Stimulated activated naive CD4-positive, alpha-beta T cell (primary cell): ENCODE results near the gene ANKRD63.

Experiments
- DNase-seq, 6 experiments: peaks; one replicate each; lab custom pipeline; 2025; lab: John Stamatoyannopoulos, UW

ANKRD63 gene

DNA sequence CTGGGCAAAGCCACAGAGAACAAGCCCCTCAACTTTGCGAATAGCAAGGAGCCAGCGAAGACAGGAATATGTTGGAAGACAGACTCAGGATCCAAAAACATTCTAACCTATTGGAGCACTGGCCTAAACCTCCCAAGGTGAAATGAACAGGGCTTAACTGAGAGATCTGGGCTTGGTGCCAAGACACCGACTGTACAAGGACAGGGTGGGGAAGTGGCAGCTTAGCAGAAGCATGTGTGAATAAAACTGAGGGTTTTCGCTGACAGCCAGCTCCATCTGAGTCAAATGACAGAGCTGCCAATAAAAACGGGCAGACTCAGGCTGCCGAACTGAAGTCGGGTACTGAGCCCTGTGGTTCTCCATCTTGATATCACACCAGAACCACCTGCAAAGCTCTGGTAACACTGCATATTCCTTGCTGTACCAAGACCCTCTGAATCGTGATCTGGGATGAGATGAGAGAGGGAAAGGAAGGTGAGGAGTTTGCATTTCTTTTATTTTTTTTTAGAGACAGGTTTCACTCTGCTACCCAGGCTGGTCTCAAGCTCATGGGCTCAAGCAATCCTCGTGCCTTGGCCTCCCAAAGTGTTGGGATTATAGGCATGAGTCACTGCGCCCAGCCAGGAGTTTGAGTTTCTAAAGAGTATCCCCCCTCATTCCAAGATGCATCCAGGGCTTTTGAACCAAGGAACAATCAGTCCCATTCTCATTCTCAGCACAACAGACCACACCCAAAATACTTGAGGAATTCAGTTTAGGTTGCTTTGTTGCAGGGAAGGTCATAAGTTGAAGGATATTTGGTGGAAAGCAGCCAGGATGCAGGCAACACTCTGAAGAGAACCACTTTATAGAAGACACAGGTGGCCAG lies 30.9 kb upstream of the ANKRD63 start:
- peak in 5 of 6 experiments; percentile 6 to 62 (median 30) for DNase-seq

DNA sequence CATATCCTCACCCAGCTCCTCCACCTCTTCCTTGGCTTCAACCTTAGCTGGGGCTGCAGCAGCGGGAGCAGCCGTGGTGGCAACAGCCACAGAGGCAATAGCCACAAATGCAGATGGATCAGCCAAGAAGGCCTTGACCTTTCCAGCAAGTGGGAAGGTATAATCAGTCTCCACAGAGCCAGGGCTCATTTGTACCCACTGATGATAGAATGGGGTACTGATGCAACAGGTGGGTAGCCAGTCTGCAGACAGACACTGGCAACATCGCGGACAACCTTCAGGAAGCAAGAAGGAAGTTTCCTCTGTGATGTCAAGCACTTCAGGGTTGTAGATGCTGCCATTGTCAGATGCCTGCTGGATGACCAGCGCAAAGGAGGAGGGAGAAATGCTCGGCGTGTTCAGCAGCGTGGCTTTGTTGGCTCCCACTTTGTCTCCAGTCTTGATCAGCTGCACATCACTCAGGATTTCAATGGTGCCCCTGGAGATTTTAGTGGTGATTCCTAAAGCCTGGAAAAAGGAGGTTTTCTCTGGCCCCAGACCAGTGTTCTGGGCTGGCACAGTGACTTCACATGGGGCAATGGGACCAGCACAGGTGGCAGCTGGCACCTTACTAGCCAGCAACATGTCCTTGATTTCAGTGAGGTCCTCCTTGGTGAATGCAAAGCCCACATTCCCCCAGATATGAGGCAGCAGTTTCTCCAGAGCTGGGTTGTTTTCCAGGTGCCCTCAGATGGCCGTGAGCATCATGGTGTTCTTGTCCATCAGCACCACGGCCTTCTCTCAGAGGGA lies 29.7 kb upstream of the ANKRD63 start:
- no peak for DNase-seq

DNA sequence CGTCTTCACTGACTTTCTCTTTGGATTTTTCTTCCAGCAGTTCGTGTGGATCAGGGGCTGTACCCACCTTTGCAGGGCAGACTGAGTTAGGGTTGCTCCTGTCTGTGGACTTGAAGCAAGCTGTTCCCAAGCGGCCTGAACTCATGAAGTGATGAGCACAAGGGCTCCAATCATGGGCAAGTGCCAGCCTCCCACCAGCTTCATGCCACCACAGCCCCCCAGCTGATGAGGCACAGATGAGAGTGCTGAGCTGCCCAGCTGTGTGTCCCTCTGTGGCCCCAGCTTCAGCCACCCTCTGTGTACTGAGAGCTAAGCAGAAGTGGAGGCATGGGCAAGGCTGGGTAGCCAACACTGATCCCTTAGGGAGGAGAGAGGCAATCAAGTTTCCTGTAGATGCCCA lies 28.1 kb upstream of the ANKRD63 start:
- no peak for DNase-seq

DNA sequence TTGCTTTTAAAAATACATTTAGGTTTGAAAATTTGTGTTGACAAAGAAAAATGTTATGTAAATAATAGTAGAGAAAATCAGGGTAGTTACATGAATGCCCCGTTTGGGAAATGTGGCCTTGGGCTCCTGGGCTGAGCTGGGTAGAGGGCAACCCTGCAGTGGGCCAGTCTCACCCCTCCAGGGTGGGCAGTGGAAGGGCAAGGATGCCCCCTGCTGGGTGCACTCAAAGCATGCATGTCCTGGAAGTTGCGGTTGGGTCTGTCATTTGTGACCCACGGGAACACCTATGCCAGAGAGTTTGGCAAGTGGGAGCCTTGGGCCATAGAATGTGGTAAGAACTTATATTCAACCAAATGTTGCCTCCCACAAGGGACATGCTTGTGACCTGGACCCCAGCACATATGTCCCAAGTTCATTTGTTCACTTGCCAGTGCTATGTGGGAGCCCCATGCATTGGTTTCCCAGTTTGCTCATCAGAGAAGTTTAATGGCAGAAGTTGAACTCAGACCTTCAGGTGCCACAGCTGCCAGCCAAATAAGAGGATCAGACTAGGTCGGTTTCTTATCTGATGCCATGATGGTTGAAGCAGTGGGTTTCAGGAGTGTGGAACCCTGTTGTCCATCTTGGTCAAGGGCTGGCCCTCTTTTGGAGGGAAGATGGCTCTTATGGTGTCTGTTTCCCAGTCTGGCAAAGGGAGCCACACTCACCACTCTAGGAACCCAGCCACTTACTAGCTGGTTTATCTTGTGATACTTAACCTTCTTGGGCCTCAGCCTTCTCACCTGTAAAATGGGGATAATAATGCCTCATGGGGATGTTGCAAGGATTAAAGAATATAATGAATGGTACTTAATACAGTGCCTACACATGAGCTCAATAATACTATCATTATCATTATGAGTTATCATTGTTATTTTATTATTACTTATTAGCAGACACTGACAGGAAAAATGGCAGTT lies 27.4 kb upstream of the ANKRD63 start:
- peak; percentile 11 to 57 (median 42) for DNase-seq

DNA sequence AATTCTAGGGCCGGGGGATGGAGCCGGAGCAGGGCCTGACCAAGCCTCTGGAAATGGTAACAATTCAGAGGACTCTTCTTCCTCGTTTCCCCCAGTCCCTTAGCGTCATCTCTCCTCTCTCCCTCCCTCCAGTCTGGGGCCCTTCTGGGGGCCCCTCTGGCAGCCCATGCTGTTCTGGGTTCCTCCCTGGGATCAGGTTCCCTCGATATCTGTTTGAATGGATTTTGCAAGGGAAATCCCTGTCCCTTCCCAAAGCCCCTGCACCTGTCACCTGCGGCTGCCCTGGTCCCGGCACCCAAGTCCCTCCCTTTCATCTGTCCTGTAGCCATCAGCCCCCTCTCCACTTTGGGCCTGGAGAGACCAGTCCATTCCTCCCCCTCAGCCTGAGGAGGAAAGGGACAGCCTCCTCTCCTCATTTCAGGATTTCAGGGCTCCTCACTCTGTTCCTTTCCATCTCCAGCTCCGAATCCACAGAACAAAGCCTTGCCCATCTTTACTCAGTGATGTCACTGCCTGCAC lies 26.5 kb upstream of the ANKRD63 start:
- no peak for DNase-seq

DNA sequence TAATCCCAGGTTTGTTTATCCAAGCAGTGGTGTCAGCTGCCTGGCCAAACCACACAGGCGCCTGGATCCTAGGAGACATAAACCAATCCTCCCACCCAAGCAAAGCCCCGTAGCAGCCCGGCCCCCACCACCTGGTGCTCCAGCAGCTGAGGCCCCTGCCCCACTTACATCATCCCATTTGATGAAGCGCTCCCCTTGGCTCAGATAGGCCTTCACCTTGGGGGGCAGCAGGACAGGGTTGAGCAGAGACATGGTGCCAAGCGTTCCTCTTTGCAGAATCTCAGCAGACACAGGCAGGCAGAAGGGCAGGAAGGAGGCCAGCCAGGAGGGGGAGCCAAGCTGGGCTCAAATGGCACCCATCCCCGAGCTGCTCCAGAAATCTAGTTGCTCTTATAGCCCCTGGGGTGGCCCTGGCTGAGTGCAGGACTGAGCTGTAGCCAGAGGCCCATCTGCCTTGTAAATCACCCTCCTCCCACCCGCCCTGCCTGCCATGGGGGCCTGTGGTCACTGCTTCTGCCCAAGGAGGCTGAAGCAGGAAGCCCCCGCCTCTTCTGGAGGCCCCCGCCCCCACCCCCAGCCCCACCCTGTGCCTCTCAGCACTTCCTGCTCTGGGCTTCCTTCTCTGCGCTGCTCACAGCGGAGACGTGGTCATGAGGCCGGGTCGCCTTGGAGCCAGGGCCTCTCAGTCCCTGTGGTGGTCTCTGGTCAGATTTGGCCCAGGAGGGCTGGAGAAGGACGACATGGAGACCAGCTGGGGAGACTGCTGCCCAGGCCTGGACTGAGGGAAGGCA lies 24.8 kb upstream of the ANKRD63 start, which contains the start of gene PLCB2:
Gene PLCB2 (minus strand): TSS at position 515 of the 791 bp plus-strand sequence. CDS start 263 bp downstream, at position 252.
- DNase-seq, result peak; percentile 57 to 84 (median 74)

DNA sequence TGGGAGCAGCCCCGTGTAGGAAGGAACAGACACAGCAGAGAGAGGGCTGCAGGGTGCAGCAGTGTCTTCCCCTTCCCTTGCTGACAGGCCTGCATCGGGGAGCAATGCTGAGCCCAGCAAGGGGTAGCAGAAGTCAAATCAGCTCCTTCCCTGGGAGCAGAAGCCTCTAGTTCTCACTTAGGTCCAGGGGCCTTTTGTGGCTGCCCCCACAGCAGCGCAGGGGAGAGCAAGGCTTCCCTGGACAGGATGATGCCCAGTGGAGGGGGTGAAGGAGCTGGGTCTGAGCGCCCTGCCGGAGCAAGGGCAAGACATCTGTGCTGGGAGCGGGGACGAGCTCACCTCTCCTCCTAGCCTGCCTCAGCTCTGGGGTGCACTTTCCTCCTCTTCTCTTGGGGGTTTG lies 24.0 kb upstream of the ANKRD63 start:
- DNase-seq, result peak in 3 of 6 experiments; percentile 4 to 36 (median 10)

DNA sequence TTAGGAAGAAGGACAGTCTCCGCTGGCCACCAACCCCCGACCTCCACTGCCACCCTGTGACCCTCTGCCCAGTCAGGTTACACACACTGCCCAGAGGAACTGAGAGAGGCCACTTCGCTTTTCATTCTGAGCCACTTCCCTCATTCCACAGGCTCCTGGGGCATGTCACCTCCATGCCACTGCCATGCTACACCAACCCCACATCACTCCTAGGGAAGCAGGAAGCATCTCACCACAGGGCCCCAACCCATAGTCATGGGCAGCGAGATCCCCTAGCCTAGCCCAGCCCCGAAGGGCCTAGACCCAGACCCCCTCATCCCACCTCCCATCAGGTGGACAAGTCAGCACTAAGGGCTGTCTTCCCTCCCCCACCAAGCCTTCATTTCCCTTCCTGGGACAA lies 23.5 kb upstream of the ANKRD63 start:
- no peak for DNase-seq

DNA sequence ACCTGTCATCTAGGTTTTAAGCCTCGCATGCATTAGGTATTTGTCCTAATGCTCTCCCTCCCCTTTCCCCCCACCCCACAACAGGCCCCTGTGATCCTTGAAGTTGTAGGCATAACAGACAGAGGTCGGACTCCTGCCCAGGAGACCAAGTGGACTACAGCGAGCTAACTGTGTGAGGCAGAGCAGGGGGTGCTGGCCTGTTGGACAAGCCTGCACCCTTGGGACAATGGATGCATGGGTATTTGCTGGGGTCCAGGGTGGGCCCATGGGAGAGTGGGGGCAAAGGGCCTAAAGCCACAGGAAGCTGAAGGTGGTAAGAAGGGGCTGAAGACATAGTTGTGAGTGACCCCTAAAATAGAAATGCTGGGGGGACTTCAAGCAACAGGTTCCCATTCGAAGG lies 22.4 kb upstream of the ANKRD63 start:
- no peak for DNase-seq

DNA sequence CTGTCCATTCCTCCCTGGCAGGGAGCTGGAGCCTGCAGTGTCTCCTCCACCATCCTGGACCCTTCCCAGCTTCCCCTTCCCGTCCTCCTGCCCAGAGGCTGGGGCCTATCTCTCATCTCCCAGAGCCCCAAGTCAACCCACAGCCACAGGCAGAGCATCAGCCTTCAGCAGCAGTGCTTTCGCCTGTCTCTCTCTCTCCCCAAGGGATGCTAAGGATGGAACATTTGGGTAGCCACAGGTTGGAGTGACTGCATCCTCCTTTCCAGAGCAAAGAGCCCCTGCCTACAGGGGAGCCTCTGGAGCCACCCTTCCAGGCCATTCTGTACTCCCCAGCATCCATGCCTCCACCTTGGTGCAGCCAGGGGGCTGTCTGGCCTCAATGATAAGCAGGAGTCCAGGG lies 20.7 kb upstream of the ANKRD63 start:
- DNase-seq, result no peak

DNA sequence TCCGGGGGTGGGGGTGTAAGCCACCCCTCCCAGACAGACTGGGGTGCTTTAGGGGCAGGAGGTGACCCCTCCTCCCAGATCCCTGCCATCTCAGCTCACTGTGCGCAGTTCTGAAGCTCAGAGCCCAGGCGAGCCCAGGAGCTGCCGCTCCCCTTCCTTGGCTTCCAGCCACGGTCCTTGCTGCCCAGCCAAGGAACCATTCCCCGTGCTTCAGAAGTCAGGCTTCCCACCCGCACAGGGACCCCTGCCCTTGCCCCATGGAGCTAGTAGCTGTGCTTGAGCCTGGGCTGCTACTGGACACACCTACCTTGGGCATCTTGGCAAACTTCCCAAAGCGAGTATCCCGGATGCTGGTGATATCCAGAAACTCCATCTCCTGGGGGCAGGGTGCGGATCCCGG lies 20.1 kb upstream of the ANKRD63 start:
- no peak for DNase-seq

DNA sequence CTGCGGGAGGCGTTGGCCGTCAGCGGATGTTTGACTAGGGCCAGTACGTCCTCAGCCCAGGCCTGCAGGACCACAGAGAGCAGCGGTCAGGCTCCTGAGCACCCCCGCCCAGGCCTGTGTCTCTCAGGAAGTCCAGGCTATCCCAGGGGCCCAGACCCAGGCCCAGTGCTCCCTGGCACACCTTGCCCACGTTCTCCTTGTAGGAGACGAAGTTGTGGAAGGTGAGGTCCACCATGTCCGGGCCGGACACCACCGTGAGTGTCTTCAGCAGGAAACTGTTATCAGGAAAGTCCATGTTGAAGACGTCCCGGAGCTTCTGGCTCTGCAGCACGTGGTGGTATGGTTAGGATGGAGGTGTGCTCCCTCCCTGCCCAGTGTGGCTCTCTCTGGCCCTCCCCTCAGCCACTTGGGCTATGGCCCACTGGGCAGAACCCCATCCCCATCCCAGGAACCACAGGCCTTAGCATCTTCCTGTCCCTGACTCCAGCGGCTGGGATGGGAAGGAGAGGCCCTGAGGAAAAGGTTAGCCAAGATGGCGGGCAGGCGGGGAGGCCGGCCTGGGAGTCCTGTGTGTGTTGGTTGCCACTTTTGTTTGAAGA lies 19.5 kb upstream of the ANKRD63 start:
- no peak for DNase-seq

DNA sequence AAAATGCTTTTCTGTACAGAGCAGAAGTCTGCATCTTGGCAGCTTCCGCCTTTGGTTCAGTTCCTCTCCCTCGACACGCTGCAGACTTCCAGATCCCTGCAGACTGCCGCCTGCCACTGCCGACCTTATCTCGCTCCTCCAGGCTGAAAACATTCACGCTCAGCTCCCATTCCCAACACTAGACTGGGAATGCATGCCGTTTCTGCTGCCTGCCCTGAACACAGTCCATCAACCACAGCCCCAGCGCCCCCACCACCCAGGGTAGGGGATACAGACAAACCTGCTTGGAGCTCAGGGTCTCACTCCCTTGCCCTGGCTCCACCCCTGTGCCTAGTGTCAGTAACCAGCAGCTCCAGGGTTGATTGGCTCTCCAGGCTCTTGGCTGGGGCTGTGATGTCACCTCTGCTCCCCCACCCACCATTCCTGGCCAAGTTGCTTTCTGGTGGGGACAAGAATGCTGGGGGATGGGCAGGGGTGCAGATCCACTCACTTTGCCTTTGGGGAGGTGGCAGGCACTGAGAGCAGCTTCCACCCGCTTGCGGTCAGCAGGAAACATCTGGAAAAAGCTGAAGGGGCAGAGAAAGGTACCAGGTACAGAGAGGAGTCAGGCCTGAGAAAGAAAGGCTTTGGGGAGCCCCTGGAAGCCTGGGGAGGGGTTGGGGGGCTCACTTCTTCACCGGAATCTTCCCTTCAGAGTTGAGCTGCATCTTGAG lies 18.8 kb upstream of the ANKRD63 start:
- DNase-seq, result no peak

DNA sequence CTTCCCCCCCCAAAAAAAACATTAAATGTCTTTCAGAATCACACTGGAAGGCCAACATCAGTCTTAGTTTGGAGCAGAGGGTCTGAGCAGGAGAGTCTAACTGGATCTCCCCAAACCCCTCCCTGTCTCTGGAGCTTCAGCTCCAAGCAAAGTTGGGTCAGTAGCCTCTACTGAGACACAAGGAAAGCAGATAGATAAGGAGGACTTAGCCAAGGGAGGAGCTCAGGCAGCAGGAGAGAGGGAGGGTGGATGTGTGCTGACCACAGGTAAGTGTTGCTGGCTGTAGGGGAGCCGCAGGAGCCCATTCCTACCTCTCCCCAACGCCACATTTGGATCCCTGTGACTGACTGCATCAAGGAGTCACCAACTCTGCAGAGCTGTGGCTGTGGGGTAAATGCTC lies 17.9 kb upstream of the ANKRD63 start:
- no peak for DNase-seq

DNA sequence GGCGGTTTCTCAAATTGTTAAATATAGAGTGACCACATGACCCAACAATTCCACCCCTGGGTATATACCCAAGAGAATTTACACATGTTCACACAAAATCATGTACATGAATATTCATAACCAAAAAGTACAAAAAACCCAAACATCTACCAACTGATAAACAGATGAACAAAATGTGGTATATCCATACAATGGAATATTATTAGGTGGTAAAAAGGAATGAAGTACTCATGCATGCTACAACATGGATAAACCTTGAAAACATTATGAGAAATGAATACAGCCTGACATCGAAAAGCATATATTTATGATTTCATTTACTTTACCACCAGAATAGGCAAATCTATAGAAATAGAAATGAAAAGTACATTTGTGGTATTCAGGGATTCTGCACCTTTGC lies 17.5 kb upstream of the ANKRD63 start:
- no peak for DNase-seq

DNA sequence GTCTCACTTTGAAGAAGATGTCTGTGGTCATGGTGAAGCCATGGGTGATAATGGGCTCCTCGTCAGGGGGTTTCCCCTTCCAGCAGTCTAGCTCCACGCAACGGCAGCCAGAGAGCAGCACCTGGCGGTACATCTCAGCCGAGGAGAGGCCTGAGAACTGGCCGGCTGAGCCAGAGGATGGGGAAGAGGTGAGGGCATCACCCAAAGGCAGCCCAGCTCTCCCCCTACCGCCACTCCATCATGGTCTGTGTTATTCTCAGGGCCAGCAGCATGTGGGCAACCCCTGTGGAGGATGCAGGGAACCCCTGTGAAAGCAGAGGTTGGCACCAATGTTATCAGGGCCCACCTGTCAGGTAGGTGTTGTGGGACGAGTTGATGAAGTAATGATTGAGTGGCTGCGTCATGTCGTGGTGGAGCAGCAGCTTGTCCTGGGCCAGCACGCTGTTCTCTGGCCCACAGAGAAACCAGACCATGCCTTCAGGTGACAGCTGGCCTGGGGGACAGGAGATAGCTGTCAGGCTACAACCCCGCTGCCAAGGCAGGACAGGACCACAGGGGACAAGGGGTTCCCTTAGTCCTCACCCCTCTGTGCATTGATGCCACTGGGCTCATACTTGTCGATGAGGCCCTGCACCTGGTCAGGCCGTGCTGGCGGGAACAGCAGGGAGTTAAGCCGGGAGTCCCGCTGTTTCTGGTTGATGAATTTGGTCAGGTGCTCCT lies 15.5 kb upstream of the ANKRD63 start:
- no peak for DNase-seq

DNA sequence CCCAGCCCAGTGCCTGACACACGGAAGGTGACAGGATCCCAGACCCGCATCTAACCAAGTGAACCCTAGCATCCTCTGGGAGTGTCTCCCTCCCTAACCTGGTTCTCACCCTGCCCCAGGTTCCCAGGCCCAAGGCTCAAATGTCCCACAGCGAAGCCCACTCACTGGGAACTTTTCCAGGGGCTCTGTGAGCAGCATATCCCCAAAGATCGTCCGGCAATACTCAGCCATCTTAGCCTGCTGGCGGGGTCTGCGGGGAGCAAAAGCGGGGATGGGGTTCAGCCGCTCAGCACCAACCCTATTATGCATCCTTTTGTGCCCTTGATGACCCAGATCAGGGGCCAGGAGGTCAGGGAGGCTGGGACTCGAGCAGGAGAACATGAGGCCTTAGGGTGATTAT lies 14.5 kb upstream of the ANKRD63 start:
- DNase-seq, result no peak

DNA sequence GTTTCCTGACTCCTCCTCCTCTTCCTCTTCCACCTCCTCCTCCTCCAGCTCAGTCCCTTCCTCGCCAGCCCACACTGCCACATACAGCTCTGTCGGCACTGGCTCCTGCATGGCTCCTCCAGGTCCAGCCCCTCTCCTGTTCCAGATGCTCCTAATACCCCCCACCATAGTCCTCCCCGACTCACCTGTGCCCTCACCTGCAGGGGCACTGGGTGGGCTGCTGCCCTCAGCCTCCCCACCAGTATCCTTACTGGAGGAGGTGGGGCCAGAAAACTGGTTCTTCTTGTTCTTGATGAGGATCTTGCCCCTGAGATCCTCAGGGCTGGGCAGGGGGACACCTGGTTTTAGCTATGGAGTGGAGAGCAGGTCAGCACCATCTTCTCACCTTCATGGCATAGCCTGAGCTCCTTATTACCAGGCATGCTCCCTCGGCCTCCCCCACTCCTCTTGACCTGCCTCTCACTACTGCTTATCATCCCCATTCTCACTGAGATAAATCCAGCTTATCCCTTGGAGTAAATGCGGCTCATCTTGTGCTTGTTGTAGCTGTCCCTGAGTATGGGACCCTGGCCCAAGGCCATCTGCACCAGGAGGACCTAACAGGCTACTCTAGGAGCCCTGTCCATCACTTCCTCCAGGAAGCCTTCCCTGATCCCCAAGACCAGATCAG lies 13.8 kb upstream of the ANKRD63 start:
- no peak for DNase-seq
